ENCODE data around the gene LHX4. TPM values are rescaled to one million over a fixed set of nuclear protein-coding genes. Genes with fewer than 3 reads are reported as not detected.

LHX4 gene
- total RNA-seq, 4 donors from 2014 or later: 0.08 to 1.2 (median 0.31) TPM

- no peak for TF ChIP-seq POLR2AphosphoS5 (IDR thresholded peaks at IDR 0.05)
- no peak for TF ChIP-seq EP300 (IDR thresholded peaks at IDR 0.05)
- TF ChIP-seq CTCF (IDR thresholded peaks at IDR 0.05): no peak
- no peak for TF ChIP-seq POLR2A (IDR thresholded peaks at IDR 0.05)
- Histone ChIP-seq H3K27me3 (no peaks in the 10 kb centered on the region), H3K4me1 (no peaks in the 10 kb centered on the region), H3K27ac (no peak overlapping the region), H3K36me3 (peaks cover 6% of the 10 kb centered on the region), H3K9me3 (no peaks in the 10 kb centered on the region), H3K4me3 (no peak overlapping the region)
- DNase-seq (ENCODE audit: low spot score in 2 of 2): peak in 1 of 2 donors; percentile 28
- WGBS: 50% methylated on average over 14 of the region's 14 CpGs
Measured at GRCh38 chr1:180269645-180270529, 39.8 kb downstream of the LHX4 start.

GRCh38 chr1:180270530-180271271, 40.6 kb downstream of the LHX4 start:
- Histone ChIP-seq H3K4me3 (no peak overlapping the region), H3K4me1 (no peaks in the 10 kb centered on the region), H3K27ac (no peak overlapping the region), H3K9me3 (no peaks in the 10 kb centered on the region), H3K36me3 (peaks cover 14% of the 10 kb centered on the region), H3K27me3 (no peaks in the 10 kb centered on the region)
- TF ChIP-seq CTCF (IDR thresholded peaks at IDR 0.05) (no peak), EP300 (IDR thresholded peaks at IDR 0.05) (no peak), POLR2A (IDR thresholded peaks at IDR 0.05) (no peak), POLR2AphosphoS5 (IDR thresholded peaks at IDR 0.05) (no peak)
- no peak for DNase-seq (ENCODE audit: low spot score in 2 of 2)
- 71% methylated on average over 8 of the region's 8 CpGs for WGBS

DNA sequence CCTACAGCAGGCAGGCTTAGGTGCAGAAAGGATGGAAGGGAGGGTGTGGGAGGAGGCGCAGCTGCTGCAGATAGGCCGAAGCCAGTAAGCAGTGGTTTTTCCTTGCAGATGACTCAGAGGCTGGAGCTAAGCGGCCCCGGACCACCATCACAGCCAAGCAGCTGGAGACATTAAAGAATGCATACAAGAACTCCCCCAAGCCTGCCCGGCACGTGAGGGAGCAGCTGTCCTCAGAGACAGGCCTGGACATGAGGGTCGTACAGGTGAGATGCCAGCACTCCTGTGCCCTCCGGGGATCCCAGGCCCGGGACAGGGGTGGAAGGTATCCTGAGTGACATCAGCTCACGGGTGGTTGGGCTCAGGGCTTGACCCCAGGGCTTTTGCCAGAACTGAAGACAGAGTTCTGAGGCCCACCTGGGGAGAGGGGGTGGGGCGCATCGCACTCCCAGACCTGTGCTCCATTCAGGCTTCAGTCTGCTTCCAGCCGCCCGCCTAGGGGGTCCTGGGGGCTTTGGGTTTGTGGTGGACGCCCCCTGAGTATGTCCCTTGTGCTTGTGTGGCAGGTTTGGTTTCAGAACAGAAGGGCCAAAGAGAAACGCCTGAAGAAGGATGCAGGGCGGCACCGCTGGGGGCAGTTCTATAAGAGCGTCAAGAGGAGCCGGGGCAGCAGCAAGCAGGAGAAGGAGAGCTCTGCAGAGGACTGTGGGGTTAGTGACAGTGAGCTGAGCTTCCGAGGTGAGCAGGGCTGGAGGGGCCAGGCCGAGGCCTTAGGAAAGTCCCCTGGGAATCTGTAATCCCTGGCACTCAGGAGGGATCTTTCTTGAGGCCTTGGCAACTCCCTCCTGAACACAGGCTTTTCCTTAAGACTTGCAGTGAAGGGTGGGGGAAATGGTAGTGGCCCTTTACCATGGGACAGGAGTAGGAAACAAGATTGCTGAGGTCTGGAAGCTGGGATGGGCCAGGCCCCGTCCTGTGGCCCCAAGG, 41.5 kb downstream of the LHX4 start:
- Histone ChIP-seq H3K4me3 (no peak overlapping the region), H3K4me1 (no peaks in the 10 kb centered on the region), H3K27ac (no peak overlapping the region), H3K9me3 (no peaks in the 10 kb centered on the region), H3K27me3 (no peaks in the 10 kb centered on the region), H3K36me3 (peaks cover 14% of the 10 kb centered on the region)
- 70% methylated on average over 14 of the region's 23 CpGs for WGBS
- no peak for DNase-seq (ENCODE audit: low spot score in 2 of 2)
- TF ChIP-seq EP300 (IDR thresholded peaks at IDR 0.05): no peak
- no peak for TF ChIP-seq POLR2AphosphoS5 (IDR thresholded peaks at IDR 0.05)
- no peak for TF ChIP-seq CTCF (IDR thresholded peaks at IDR 0.05)
- no peak for TF ChIP-seq POLR2A (IDR thresholded peaks at IDR 0.05)

DNA sequence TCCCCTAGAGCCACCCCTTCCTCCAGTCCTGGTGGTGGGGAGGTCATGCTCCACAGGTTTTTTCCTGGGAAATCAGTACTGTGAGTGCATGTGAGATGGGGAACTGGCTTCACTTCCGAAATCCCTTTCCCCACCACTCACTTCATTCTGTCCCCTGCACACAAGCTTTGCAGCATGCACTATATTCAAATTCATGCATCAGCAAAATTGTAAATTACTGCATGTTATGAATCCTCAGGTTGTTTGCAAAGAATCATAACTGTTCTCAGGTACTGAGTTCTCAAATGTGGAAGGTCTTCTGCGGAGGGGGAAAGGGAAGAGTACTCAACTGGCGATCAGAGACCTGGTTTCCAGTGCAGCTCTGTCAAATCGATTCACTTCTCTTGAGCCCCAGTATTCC, 42.3 kb downstream of the LHX4 start:
- 97% methylated on average over 4 of the region's 4 CpGs for WGBS
- Histone ChIP-seq H3K36me3 (peaks cover 14% of the 10 kb centered on the region), H3K27ac (no peak overlapping the region), H3K4me3 (no peak overlapping the region), H3K9me3 (no peaks in the 10 kb centered on the region), H3K4me1 (no peaks in the 10 kb centered on the region), H3K27me3 (no peaks in the 10 kb centered on the region)
- no peak for DNase-seq (ENCODE audit: low spot score in 2 of 2)
- TF ChIP-seq POLR2AphosphoS5 (IDR thresholded peaks at IDR 0.05): no peak
- TF ChIP-seq CTCF (IDR thresholded peaks at IDR 0.05): no peak
- no peak for TF ChIP-seq EP300 (IDR thresholded peaks at IDR 0.05)
- TF ChIP-seq POLR2A (IDR thresholded peaks at IDR 0.05): no peak

Measured in suprapubic skin (tissue), 4 donors.